OCI-LY3 (cell line): Measurements from ENCODE around the gene NFAM1.

ENCODE experiments used
- H2AFZ ChIP-seq: fragments of 200-600, 300-600 bp; shearing (Covaris generic); 2 replicates; pipeline ENCODE4 v1.6.0; 2014; ENCODE audit warnings: antibody characterized with exemption, low read depth, low read length
- H3K27ac ChIP-seq: fragments of 200-600, 300-600 bp; sonication (generic); 2 replicates; pipeline ENCODE4 v1.5.1; 2014; ENCODE audit warnings: mild to moderate bottlenecking, low read length, moderate library complexity, mixed read lengths
- H3K27me3 ChIP-seq: fragments of 200-600, 300-600 bp; sonication (generic); 2 replicates; pipeline ENCODE4 v1.6.1; 2014; ENCODE audit warnings: low read depth, low read length, mixed read lengths
- H3K36me3 ChIP-seq: fragments of 200-600, 300-600 bp; sonication (generic); replicated peaks from 2 replicates; pipeline ENCODE3; 2014; ENCODE audit warnings: low read depth, low read length, mixed read lengths
- H3K4me1 ChIP-seq: fragments of 300-600, 200-600 bp; sonication (generic); 2 replicates; pipeline ENCODE4 v1.6.1; 2014; ENCODE audit warnings: low read length, mixed read lengths
- H3K4me2 ChIP-seq: fragments of 200-600, 300-600 bp; sonication (generic); 2 replicates; pipeline ENCODE4 v1.6.1; 2014; ENCODE audit warnings: low read length, mixed read lengths
- H3K4me3 ChIP-seq: fragments of 300-600, 200-600 bp; sonication (generic); 2 replicates; pipeline ENCODE4 v1.5.1; 2014; ENCODE audit warnings: antibody characterized with exemption, mild to moderate bottlenecking, low read length, moderate library complexity
- H3K79me2 ChIP-seq: fragments of 300-600, 200-600 bp; shearing (Covaris generic); 2 replicates; pipeline ENCODE4 v1.6.1; 2014; ENCODE audit warnings: mild to moderate bottlenecking, low read length, mixed read lengths
- H3K9ac ChIP-seq: fragments of 300-600, 200-600 bp; shearing (Covaris generic); 2 replicates; pipeline ENCODE4 v1.6.0; 2014; ENCODE audit warnings: mild to moderate bottlenecking, low read length, moderate library complexity
- H3K9me3 ChIP-seq: fragments of 200-600, 300-600 bp; shearing (Covaris generic); 2 replicates; pipeline ENCODE4 v1.6.1; 2014; ENCODE audit warnings: low read length, mixed read lengths; ENCODE audit not compliant: insufficient read depth
- H4K20me1 ChIP-seq: fragments of 200-600, 300-600 bp; sonication (generic); 2 replicates; pipeline ENCODE4 v1.6.1; 2016; ENCODE audit warnings: low read length, mixed read lengths; ENCODE audit not compliant: insufficient read depth
- EZH2phosphoT487 ChIP-seq: fragments of 200-600 bp; shearing (Covaris generic); IDR thresholded peaks from 2 replicates; pipeline ENCODE4 v1.6.1; 2018; ENCODE audit warnings: antibody characterized with exemption, mixed run types, low read depth
- TF ChIP-seq, protein P1 (sequence below): fragments of 200-600, 300-600 bp; sonication (generic); IDR thresholded peaks from 2 replicates; pipeline ENCODE4 v1.5.1; 2014; ENCODE audit warnings: antibody characterized with exemption, low read length, low read depth

Gene NFAM1

DNA sequence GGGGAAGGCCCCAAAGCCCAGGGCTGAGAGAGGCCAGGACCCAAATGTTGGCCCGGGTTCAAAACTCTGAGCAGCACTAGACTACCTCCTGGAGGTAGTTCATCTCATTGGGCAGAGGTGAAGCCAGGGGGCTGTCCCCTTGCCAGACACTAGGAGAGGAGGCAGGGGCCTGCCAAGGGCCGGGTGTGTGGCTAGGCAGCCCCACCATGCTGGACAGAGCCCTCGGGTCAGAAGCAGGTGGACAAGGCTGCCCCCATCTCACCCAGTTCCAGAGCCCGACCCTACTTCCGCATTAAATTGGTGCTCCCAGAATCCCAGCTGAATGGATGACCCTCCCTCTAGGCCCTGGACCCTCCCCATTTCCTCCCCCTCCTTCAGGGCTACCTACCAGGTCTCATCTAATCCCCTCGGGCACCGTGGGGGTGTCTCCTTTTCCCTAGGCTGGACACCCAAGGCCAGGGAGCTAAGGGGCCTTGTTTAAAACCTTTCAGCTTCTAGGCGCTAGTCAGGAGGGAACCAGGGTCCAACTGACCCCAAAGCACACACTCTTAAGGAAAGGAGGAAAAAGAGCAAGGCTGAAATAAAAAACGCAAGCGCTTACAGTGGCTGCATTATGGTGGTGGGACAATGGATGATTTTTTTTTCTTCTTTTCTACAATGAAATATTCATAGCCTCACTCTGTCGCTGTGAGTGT is 89.6 kb downstream of the NFAM1 start:
- no peaks in the 10 kb centered on the region for H3K9me3 ChIP-seq
- H3K4me1 ChIP-seq, result no peaks in the 10 kb centered on the region
- no peaks in the 10 kb centered on the region for H3K27me3 ChIP-seq
- no peaks in the 10 kb centered on the region for H3K36me3 ChIP-seq
- H3K27ac ChIP-seq, result no peak overlapping the region
- no peak overlapping the region for H3K9ac ChIP-seq
- H3K79me2 ChIP-seq, result no peaks in the 10 kb centered on the region
- no peak overlapping the region for H3K4me2 ChIP-seq
- no peaks in the 10 kb centered on the region for H4K20me1 ChIP-seq
- H3K4me3 ChIP-seq, result no peak overlapping the region
- TF ChIP-seq, protein P1, sequence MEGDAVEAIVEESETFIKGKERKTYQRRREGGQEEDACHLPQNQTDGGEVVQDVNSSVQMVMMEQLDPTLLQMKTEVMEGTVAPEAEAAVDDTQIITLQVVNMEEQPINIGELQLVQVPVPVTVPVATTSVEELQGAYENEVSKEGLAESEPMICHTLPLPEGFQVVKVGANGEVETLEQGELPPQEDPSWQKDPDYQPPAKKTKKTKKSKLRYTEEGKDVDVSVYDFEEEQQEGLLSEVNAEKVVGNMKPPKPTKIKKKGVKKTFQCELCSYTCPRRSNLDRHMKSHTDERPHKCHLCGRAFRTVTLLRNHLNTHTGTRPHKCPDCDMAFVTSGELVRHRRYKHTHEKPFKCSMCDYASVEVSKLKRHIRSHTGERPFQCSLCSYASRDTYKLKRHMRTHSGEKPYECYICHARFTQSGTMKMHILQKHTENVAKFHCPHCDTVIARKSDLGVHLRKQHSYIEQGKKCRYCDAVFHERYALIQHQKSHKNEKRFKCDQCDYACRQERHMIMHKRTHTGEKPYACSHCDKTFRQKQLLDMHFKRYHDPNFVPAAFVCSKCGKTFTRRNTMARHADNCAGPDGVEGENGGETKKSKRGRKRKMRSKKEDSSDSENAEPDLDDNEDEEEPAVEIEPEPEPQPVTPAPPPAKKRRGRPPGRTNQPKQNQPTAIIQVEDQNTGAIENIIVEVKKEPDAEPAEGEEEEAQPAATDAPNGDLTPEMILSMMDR, result no peak
- no peak for TF ChIP-seq EZH2phosphoT487
- no peak overlapping the region for H2AFZ ChIP-seq

DNA sequence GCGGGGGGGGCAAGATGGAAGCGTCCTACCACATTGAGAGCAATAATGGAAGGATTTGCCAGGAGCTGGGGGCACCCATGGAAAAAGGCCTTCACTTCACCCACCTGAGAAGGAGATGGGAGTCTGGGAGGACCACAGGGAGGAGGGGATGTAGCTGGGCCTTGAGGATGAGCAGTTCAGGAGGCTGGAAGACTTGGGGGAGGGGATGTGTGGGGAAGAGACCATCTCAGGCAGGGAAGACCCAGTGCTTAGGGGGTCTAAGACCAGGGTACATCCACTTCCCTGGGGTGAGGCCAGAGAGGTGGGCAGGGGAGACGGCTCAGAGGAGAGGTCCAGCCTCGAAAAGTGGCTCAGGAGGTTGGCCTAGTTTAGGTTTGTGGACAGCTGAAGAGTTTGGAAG is 90.4 kb downstream of the NFAM1 start:
- H3K4me1 ChIP-seq, result no peaks in the 10 kb centered on the region
- no peak overlapping the region for H3K4me2 ChIP-seq
- no peaks in the 10 kb centered on the region for H3K9me3 ChIP-seq
- no peak overlapping the region for H3K27ac ChIP-seq
- no peak overlapping the region for H2AFZ ChIP-seq
- TF ChIP-seq, protein P1, result no peak
- no peak for TF ChIP-seq EZH2phosphoT487
- no peaks in the 10 kb centered on the region for H4K20me1 ChIP-seq
- no peaks in the 10 kb centered on the region for H3K36me3 ChIP-seq
- H3K4me3 ChIP-seq, result no peak overlapping the region
- H3K27me3 ChIP-seq, result no peaks in the 10 kb centered on the region
- no peaks in the 10 kb centered on the region for H3K79me2 ChIP-seq
- no peak overlapping the region for H3K9ac ChIP-seq

- no peak overlapping the region for H3K4me2 ChIP-seq
- TF ChIP-seq EZH2phosphoT487, result no peak
- TF ChIP-seq, protein P1, result no peak
- H2AFZ ChIP-seq, result no peak overlapping the region
- no peaks in the 10 kb centered on the region for H4K20me1 ChIP-seq
- H3K9ac ChIP-seq, result no peak overlapping the region
- H3K9me3 ChIP-seq, result no peaks in the 10 kb centered on the region
- H3K4me1 ChIP-seq, result no peaks in the 10 kb centered on the region
- H3K36me3 ChIP-seq, result no peaks in the 10 kb centered on the region
- no peaks in the 10 kb centered on the region for H3K79me2 ChIP-seq
- H3K27me3 ChIP-seq, result no peaks in the 10 kb centered on the region
- no peak overlapping the region for H3K4me3 ChIP-seq
- no peak overlapping the region for H3K27ac ChIP-seq
Measured at GRCh38 chr22:42340829-42341383, 91.3 kb downstream of the NFAM1 start.

DNA sequence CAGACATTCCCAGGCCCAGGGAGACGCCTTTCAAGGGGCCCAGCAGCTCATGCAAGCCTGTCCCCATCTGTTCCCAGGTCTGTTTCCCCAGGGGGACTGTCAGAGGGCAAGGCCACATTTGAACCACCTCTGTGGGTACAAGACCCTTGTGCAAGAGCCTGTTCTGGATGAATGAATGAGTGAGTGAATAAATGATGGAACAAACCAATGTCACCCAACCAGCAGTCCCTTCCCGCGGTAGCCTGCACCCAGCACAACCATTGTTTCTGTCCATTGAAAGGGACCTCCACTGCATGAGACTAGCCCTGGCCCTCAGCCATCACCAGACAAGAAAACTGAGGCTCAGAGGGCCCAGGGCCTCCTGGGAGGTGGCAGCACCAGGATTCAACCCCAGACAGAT is 92.1 kb downstream of the NFAM1 start:
- Histone ChIP-seq H3K27me3 (no peaks in the 10 kb centered on the region), H3K27ac (no peak overlapping the region), H3K9ac (no peak overlapping the region), H3K4me3 (no peak overlapping the region), H4K20me1 (no peaks in the 10 kb centered on the region), H3K4me1 (no peaks in the 10 kb centered on the region), H3K9me3 (no peaks in the 10 kb centered on the region), H3K4me2 (no peak overlapping the region), H3K36me3 (no peaks in the 10 kb centered on the region), H3K79me2 (no peaks in the 10 kb centered on the region), H2AFZ (no peak overlapping the region)
- TF ChIP-seq, protein P1, result no peak
- no peak for TF ChIP-seq EZH2phosphoT487
